KMS-11 (cell line): ENCODE results near the gene TLR1.

ENCODE experiments used
- H2AFZ ChIP-seq: fragments of 200-600 bp; sonication (generic); 2 replicates; pipeline ENCODE4 v1.6.1; 2016; ENCODE audit warnings: antibody characterized with exemption, mixed run types, low read depth
- H3K27ac ChIP-seq: fragments of 200-600 bp; sonication (generic); 2 replicates; pipeline ENCODE4 v1.6.1; 2016; ENCODE audit warnings: mild to moderate bottlenecking, mixed run types
- H3K27me3 ChIP-seq: fragments of 200-600 bp; sonication (generic); 2 replicates; pipeline ENCODE4 v1.6.1; 2017; ENCODE audit warnings: mild to moderate bottlenecking, low read depth, mixed run types, moderate library complexity; ENCODE audit not compliant: insufficient read depth
- H3K36me3 ChIP-seq: fragments of 200-600 bp; sonication (generic); 2 replicates; pipeline ENCODE4 v1.6.1; 2017; ENCODE audit warnings: mild to moderate bottlenecking, mixed run types; ENCODE audit not compliant: insufficient read depth
- H3K4me1 ChIP-seq: fragments of 200-600 bp; sonication (generic); 2 replicates; pipeline ENCODE4 v1.6.1; 2016; ENCODE audit warnings: mild to moderate bottlenecking, low read depth, mixed run types; ENCODE audit not compliant: poor library complexity, severe bottlenecking
- H3K4me2 ChIP-seq: fragments of 200-600 bp; sonication (generic); 2 replicates; pipeline ENCODE4 v1.7.0; 2016; ENCODE audit warnings: mild to moderate bottlenecking, mixed run types
- H3K4me3 ChIP-seq: fragments of 200-600 bp; sonication (generic); IDR thresholded peaks from 2 replicates; pipeline ENCODE4 v1.6.1; 2017; ENCODE audit warnings: low read depth, low read length, mixed read lengths; ENCODE audit not compliant: insufficient read depth
- H3K79me2 ChIP-seq: fragments of 200-600 bp; sonication (generic); 2 replicates; pipeline ENCODE4 v1.6.1; 2016; ENCODE audit warnings: low read depth, mixed run types; ENCODE audit not compliant: insufficient read depth
- H3K9ac ChIP-seq: fragments of 200-600 bp; sonication (generic); 2 replicates; pipeline ENCODE4 v1.6.1; 2016; ENCODE audit warnings: mild to moderate bottlenecking, mixed run types
- H4K20me1 ChIP-seq: fragments of 200-600 bp; sonication (generic); 2 replicates; pipeline ENCODE4 v1.6.1; 2016; ENCODE audit warnings: mild to moderate bottlenecking, mixed run types; ENCODE audit not compliant: insufficient read depth
- CTCF ChIP-seq: fragments of 200-600 bp; sonication (generic); conservative IDR thresholded peaks from 2 replicates; pipeline ENCODE4 v1.6.1; 2017; ENCODE audit warnings: low read depth, mild to moderate bottlenecking, antibody characterized with exemption, low read length, moderate library complexity, mixed read lengths

TLR1 gene

GRCh38 chr4:38837334-38837733 is 32.7 kb upstream of the TLR1 start:
- Histone ChIP-seq H3K4me3 (no peak overlapping the region), H2AFZ (no peak overlapping the region), H3K4me2 (no peak overlapping the region), H3K36me3 (no peaks in the 10 kb centered on the region), H3K79me2 (no peaks in the 10 kb centered on the region), H3K4me1 (no peaks in the 10 kb centered on the region), H3K27ac (no peak overlapping the region), H4K20me1 (no peaks in the 10 kb centered on the region), H3K9ac (no peak overlapping the region), H3K27me3 (no peaks in the 10 kb centered on the region)
- no peak for TF ChIP-seq CTCF

GRCh38 chr4:38834570-38834969 is 30.0 kb upstream of the TLR1 start:
- Histone ChIP-seq H2AFZ (no peak overlapping the region), H3K79me2 (no peaks in the 10 kb centered on the region), H3K4me3 (no peak overlapping the region), H3K27ac (no peak overlapping the region), H3K36me3 (no peaks in the 10 kb centered on the region), H3K4me2 (no peak overlapping the region), H3K9ac (no peak overlapping the region), H4K20me1 (no peaks in the 10 kb centered on the region), H3K27me3 (no peaks in the 10 kb centered on the region), H3K4me1 (no peaks in the 10 kb centered on the region)
- TF ChIP-seq CTCF, result no peak

GRCh38 chr4:38832624-38833528 is 28.3 kb upstream of the TLR1 start:
- Histone ChIP-seq H3K4me2 (no peak overlapping the region), H3K79me2 (no peaks in the 10 kb centered on the region), H3K36me3 (no peaks in the 10 kb centered on the region), H2AFZ (no peak overlapping the region), H4K20me1 (no peaks in the 10 kb centered on the region), H3K4me3 (no peak overlapping the region), H3K9ac (no peak overlapping the region), H3K4me1 (no peaks in the 10 kb centered on the region), H3K27ac (no peak overlapping the region), H3K27me3 (no peaks in the 10 kb centered on the region)
- TF ChIP-seq CTCF, result no peak

GRCh38 chr4:38832206-38832605 is 27.6 kb upstream of the TLR1 start:
- no peaks in the 10 kb centered on the region for H3K36me3 ChIP-seq
- no peaks in the 10 kb centered on the region for H3K27me3 ChIP-seq
- H3K4me1 ChIP-seq, result no peaks in the 10 kb centered on the region
- no peak overlapping the region for H3K27ac ChIP-seq
- no peak overlapping the region for H3K4me2 ChIP-seq
- no peak overlapping the region for H3K4me3 ChIP-seq
- no peaks in the 10 kb centered on the region for H4K20me1 ChIP-seq
- H3K9ac ChIP-seq, result no peak overlapping the region
- no peaks in the 10 kb centered on the region for H3K79me2 ChIP-seq
- H2AFZ ChIP-seq, result no peak overlapping the region
- TF ChIP-seq CTCF, result no peak
